NOMO-1 treated with DMSO at 0.1 percent for 48 hours (cell line): ENCODE data around the gene TNNT1.
A peak's percentile ranks its signal among the peaks of the same experiment; 100 is the strongest.

Experiments
- DNase-seq: peaks from one replicate; lab custom pipeline; 2025; ENCODE audit not compliant: unreplicated experiment; lab: John Stamatoyannopoulos, UW

The TNNT1 gene

DNA sequence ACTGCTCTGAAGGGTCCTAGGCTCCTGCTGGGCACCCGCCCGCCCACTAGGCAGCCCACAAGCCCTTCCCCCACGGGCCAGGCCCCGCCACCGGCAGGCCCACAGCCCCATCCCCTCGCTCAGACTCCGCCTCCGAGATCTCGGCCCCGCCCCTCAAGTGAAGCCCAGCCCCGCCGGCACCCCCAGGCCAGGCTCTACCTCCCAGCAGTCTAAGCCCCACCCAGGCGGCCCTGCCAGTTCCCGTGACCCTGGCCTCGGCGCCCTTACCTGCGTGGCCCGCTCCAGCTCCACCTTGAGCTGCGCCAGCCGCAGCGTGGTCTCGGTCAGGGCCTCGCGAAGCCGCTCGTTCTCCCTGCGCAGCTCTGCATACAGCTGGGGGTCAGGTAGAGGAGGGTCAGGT is 57.1 kb downstream of the TNNT1 start:
- DNase-seq = no peak

DNA sequence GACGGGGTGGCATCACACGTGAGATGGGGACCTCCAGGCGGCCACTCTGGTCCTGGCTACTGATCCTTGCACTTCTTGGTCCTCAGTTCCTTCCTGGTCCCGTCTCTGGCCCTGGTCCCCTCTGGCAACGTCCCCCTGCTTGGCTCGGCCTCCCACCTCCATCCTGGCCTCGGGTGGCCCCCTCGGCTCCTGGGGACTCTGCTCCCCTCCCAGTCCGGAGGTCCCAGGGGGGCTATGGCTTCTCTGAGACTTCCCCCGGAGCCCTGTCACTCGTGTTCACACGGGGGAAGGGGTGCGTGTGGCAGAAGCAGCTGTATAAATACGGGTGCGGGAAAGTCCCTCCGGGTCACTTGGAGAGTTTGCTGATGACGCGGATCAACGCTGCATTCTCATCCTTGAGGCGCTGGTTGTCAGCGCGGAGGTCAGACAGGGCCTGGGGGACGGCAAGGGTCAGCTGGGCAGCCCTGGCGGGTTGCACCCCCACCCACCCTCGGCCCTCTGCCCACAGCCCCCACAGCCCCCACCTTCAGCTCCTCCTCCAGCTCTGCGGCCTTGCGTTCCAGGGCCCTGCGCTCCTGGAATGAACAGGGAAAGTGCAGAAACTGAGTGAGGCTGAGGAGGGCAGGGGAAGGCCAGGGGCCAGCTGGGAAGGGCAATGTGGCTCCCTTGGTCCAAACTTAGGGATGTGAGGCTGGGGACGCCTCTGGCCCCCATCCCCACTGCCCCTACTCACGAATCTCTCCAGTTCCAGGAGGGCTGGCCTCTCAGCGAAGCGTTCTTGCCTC is 57.7 kb downstream of the TNNT1 start:
- no peak for DNase-seq

DNA sequence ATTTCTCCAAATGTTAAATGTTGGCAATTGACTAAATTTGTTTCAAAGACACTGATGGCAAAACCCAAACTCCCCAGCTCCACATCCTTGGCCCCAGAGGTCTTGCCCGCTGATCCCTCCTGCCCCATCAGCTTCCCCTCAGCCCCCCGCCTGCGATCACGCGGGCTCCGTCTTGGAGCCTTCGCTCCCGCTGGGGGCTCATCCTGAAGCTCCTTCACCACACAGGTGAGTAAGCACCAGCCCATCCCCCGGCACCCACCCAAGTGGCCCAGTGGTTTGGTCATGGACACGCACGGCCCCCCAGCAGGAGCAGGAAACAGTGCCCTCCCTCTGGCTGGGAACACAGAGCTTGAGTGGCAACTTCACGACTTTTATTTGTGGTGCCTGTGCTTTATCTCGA is 58.4 kb downstream of the TNNT1 start:
- DNase-seq = no peak

DNA sequence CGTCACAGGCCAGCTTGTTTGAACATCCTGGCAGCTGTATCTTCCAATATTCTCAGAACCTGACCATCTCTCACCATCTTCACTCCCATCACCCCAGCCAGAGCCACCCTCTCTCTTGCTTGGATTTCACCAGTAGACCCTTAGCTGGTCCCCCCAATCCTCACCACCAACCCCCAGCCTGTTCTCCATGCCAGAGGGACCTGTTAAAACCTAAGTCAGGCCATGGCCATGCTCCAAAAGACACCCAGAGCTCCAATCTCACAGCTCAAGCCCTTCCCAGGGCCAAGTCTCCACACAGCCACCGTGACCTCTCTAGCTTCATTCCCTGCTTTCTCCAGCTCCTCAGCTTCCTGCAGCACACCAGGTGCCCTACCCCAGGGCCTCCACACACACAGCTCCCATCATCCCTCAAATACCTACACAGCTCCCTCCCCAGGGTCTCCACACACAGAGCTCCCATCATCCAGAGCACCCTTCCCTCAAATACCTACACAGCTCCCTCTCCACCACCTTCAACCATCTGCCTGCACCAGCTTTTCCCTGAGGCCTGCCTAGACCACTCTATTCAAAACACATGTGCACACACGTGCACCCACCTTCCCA is 59.6 kb downstream of the TNNT1 start:
- DNase-seq = no peak

DNA sequence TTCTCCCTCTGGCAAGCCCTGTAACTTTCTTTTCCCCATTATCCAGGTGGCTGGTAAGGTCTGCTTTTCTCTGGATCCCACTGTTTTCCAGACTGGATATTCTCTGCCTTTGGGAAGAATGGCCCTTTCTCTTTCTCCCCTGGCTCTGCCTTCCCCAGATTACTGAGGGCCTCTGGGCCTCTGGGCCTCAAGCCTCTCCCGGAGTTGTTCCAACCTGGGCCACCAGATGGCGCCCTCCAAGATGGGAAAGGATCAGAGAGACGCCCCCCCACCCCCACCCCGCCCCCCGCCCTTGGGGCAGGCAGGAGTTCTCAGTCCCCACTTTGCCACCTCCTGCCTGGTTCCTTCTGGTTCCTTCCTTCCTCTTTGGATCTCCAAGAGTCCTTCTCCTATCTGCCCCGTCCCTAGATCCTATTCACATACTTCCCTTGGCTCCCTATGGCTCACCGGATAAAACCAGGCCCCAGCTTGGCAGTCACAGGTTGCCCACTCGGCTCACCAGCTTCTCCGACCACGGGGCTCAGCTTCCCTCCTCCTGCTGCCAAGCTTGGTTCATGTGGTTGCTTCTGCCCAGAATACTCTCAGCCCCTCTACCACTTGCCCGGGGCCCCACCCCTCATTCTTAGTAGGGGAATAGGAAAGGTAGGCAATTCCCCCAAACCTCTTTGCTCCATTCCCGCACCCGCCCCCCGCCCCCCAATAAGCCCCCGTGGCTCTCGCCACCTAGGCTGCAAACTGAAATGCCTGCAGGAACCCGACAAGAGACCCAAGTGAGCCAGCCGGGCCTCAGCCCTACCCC is 60.3 kb downstream of the TNNT1 start:
- peak; percentile 5 for DNase-seq

DNA sequence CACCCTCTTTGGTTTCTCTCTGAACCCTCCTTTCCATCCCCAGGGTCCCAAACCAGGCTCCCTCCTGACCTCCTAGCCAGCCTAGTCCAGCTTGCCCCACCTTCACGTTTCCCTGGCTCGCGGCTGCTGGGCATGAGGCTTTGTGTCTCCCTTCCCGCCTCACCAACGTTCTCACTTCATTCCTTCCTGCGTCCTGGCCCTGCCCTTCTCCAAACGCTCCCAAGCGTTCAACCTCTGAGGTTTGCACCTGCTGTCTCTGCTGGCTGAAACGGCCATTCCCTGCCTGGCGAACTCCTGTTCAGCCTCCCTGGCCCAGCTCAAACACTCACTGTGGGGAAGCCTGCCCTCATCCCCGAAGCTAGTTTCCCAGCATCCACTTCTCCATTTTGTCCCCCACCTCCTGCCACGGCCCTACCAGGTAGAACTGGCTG is 61.0 kb downstream of the TNNT1 start:
- DNase-seq = no peak

DNA sequence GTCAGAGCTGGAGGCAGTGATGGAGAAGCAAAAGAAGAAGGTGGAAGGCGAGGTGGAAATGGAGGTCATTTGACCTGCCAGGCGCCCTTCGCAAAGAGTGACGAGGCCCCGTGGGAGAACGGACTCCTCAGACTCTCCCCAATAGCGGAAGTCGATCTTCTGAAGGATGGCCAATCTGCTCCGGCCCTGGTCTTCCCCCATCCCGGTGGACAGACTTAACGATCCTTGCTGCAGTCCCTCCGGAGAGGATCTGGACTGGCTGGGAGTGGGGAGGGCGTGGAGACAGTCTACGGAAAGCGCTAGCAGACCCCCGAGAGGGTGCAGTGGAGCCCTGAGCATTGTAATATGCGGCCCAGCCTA is 61.5 kb downstream of the TNNT1 start:
- DNase-seq = no peak

DNA sequence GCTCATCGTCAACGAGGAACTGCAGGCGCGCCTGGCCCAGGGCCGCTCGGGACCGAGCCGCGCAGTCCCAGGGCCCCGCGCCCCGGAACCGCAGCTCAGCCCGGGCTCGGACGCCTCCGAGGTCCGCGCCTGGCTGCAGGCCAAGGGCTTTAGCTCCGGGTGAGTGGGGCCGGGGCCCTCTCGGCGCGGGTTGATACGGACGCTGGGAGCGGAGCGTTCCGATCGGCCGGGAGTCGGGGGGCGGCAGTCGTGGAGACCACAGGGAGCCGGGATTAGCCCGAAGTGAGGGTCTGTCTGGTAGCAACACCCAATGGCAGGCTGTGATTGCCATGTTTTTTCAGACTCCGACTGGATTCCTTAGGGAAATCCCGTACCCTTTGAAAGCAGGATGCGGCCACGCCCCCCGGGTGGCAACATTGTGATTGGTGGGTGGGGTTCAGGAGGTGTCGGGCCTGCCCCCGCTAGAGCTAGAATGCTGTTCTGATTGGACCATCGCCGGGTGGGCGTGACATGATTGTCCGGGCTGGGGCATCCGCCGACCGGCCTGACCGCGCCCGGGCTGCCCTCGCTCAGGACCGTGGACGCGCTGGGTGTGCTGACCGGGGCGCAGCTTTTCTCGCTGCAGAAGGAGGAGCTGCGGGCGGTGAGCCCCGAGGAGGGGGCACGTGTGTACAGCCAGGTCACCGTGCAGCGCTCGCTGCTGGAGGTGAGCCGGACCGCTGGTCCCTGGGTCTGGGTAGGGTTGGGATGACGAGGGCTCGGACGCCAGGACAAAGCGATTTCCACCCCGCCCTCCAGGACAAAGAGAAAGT is 62.1 kb downstream of the TNNT1 start:
- no peak for DNase-seq

DNA sequence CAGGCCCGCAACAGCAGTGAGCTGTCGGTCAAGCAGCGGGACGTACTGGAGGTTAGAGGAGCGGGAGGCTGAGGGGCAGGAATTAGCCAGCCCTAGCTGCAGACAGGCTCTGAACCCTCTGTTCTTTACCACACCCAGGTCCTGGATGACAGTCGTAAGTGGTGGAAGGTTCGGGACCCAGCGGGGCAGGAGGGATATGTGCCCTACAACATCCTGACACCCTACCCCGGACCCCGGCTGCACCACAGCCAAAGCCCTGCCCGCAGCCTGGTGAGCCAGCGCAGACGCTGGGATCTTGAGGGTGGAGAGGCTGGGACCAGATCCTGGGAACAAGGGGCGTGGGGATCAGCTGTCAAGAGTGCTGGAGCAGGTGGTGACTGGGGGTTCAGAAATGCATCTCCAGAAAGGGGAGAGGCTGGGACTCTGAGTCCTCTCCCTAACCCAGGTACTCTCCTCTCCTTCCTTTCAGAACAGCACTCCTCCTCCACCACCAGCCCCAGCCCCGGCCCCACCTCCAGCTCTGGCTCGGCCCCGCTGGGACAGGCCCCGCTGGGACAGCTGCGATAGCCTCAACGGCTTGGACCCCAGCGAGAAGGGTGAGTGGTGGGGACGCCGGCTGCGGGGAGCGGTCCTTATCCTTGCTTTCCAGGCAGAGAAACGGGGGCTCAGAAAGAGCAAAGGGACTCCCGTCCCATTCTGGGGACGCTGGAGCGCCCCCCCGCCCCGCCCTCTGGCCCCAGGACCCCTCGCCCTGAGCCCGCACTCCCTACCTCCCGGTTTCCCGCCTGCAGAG is 62.9 kb downstream of the TNNT1 start:
- no peak for DNase-seq

DNA sequence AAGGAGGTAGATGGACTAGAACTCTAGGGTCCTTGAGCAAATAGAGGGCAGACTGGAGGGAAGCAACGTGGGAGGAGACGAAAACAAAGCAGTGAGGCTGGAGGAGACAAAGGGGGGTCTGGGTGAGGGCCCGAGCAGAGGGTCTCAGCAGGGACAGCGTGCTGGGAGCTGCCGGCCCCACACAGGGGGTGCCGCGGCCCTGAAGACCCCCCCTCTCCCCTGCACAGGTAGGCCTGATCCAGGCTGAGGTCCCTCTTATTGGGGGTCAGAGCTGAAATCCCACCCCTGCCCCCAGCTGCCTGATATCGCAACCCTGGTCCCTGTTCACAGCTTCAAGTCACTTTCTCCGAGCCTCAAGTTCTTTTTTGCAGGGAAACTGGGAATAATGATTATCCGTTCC is 64.6 kb downstream of the TNNT1 start:
- DNase-seq = no peak

DNA sequence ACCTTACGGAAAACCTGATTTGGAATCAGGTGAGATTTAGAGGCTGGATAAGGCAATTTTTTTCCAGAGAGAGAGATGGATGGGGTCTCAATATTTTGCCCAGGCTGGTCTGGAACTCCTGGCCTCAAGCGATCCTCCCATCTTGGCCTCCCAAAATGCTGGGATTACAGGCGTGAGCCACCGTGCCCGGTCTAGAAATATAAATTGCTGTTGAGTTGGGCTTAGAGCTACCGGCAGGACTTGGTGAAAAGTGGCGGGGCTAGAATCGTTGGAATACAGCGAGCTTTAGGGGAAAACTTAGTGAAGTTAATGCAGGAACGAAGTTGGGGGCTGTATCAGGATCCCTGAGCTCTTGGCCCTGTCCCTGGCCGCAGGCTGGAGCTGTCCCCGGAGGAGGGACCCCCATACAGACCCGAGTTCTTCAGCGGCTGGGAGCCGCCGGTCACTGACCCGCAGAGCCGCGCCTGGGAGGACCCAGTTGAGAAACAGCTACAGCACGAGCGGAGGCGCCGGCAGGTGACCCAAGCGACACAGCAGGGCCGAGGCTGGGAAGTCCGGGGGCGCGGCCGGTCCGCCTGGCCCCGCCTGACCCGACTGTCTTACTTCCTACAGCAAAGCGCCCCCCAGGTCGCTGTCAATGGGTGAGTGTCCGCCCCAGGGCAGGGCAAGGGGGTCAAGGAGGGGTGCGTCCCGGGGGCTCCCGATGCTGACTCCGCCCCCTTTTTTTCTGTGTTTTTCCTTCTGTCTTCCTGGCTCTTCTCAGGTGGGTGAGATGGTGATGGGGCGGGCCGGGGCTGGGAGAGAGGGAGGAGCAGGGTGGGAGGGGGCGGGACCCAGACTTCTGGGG is 65.8 kb downstream of the TNNT1 start:
- DNase-seq = no peak
